NCI-H748 (cell line): Measurements from ENCODE around the gene MALAT1.
"Not testable (repeated sequence)": the region's sequence is repeated elsewhere in the genome, so short reads cannot be mapped to it uniquely, and the experiment has no call there.

Experiments
- DNase-seq: peaks from one replicate; lab custom pipeline; 2025; ENCODE audit not compliant: unreplicated experiment; lab: John Stamatoyannopoulos, UW

Gene MALAT1

GRCh38 chr11:65498977-65499712, at the start of gene MALAT1:
TSS of gene MALAT1 (plus strand) at chr11:65499045.
- peak; percentile 95 for DNase-seq

- not testable (repeated sequence) for DNase-seq
Observed at GRCh38 chr11:65451301-65451700, 47.5 kb upstream of the MALAT1 start.

GRCh38 chr11:65452259-65452658, 46.6 kb upstream of the MALAT1 start:
- DNase-seq: not testable (repeated sequence)

GRCh38 chr11:65452806-65453490, 45.9 kb upstream of the MALAT1 start:
- peak; percentile 20 for DNase-seq

DNA sequence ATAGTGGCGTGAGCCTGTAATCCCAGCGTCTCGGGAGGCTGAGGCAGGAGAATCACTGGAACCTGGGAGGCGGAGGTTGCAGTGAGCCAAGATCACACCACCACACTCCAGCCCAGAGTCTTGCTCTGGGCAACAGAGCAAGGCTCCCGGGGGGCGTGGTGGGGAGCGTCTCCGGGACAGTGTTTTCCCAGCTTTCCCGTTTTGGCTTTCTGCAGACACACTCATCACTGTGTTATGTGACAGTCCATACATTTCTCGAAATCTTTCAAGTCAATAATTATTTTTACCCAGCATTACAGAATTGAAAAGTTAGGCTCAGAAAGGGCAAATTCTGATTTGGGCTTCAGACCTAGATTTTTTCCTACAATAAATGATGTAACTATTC, 44.5 kb upstream of the MALAT1 start:
- no peak for DNase-seq

DNA sequence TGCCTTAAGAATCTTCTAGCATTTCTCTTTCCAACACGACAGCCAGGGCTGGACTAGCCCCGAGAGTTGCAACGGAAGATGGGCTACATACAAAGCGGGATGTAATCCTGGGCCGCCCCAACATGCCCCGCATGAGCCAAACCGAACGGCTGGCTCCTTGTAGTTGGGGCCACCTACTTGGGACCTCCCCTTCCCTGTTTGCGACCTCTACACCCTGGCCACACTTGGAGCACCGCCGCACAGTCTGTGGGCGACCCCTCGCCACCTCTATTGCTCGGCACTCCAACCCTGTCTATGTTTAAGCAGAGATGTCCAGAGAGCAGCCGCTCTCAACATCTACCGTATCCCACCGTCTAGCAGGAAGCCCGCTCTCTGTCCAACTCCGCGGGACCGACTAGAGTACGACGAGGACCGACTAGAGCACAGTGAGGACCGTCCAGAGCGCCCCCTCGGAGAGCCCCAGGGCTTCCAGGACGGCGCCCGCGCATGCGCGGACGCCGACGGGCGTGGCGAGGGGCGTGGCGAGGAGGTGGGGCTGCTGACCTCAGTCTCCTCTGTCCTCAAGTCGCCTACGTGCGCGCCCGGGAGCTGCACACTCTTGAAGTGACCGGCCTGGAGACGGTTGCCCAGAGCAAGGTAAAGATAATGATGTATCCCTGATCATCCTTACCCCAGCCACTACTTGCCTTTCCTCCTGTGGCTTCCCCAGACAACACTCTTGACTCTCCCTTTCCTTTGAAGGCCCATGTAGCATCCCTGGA, 44.0 kb upstream of the MALAT1 start:
- DNase-seq: peak; percentile 90

DNA sequence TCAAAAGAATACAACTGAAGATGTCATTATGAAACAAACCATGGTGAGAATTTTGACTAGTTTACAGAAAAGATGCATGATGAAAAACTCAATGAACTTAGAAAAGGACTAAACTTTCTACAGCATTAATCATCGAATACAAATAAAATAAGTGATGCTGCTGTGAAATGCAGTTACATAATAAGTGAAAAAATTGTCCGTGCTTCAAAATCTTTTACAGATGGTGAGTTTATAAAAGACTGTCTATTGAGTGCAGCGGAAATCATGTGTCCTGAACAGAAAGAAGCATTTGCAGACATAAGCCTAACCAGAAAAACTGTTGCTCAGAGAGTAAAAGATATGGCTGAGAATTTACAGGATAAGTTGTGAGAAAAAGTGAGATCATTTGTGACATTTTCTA, 42.4 kb upstream of the MALAT1 start:
- DNase-seq: no peak

- no peak for DNase-seq
Observed at GRCh38 chr11:65459552-65459951, 39.3 kb upstream of the MALAT1 start.

- DNase-seq: not testable (repeated sequence)
Observed at GRCh38 chr11:65465471-65465870, 33.4 kb upstream of the MALAT1 start.

GRCh38 chr11:65467306-65467705, 31.5 kb upstream of the MALAT1 start:
- not testable (repeated sequence) for DNase-seq

DNA sequence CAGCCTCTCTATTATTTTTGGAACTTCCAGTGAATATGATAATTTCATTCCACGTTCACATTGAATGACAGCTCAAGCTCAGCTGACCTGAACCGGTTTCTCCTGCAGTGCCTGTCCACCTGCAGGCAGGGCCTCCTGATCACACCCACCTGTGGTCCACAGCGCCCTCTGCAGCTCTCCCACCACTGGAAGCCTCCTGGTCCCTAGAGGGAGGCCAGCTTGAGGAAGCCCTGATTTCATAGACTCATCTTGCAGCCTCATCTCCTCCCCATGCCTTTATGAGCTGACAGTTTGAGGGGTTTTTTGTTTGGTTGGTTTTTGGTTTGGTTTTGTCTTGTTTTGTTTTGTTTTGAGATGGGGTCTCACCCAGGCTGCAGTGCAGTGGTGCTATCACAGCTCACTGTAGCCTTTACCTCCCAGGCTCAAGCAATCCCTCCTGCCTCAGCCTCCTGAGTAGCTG, 29.9 kb upstream of the MALAT1 start:
- DNase-seq: peak; percentile 85

DNA sequence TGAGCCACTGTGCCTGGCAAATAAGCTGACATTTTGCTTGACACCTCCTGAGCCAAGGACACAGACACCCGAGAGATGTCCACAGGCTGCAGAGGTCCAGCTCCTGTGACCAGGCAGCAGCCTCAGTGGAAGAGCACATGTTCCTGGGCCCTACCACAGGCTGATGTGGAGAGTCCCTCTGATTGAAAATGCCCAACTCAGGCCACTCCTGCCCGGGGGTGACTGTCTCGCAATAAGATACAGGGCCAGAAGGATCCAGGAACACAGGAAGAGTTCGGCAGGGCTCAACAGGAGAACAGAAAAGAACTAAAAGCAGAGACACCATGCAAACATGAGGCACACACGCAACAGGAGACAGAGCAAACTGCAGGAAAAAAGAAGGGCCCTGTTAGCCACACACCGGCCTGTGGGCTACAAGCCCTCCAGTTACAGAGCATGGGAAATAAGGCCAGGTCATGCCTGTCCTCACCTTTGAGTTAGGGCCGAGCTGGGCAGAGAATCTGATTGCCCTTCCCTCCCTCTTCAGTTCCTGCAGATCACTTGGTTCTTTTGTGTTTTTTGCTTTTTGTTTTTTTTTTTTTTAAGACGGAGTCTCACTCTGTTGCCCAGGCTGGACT, 28.3 kb upstream of the MALAT1 start:
- no peak for DNase-seq

DNA sequence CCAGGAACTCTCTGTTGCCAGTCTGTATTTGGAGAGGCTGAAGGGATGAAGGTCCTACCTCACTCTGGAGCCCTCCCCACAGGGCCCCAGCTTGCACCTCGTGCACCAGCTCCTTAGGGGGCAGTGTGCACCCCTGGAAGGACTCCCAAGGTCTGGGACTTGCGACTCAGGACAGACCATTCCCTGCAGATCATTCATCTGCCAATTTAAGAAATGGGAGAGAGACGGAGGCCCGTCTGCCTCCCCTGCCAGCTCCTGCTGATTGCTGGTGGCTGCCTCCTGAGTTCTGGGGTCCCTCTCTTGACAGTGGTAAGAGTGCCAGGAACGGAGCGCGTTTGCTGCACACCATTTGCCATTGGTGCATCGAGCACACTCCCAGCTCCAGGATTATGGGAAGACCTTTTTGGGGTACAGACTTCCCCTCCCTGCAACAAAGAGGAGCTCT, 27.4 kb upstream of the MALAT1 start:
- peak; percentile 42 for DNase-seq

GRCh38 chr11:65472588-65473277, 26.1 kb upstream of the MALAT1 start:
- not testable (repeated sequence) for DNase-seq

GRCh38 chr11:65473278-65473860, 25.5 kb upstream of the MALAT1 start:
- DNase-seq: no peak

DNA sequence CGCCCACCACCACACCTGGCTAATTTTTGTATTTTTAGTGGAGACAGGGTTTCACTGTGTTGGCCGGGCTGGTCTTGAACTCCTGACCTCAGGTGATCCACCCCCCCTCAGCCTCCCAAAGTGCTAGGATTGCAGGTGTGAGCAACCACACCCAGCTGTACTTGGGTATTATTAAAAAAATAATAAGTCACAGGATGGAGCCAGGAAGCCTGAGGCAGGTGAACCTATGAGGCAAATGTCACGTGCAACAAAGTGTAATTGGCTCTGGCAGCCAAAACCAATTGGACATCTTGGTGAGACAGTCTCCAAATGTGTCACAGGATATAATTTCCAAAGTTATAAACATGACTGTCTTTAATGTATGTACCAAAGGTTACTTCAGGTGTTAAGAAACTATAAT, 24.0 kb upstream of the MALAT1 start:
- DNase-seq: peak; percentile 13

- no peak for DNase-seq
Observed at GRCh38 chr11:65476632-65477148, 22.2 kb upstream of the MALAT1 start.

- peak; percentile 94 for DNase-seq
Observed at GRCh38 chr11:65477149-65477965, 21.5 kb upstream of the MALAT1 start.
